HepG2 (cell line): Measurements from ENCODE around the gene CHKA. TPM values are rescaled to one million over a fixed set of nuclear protein-coding genes. Genes with fewer than 3 reads are reported as not detected.
A peak's percentile ranks its signal among the peaks of the same experiment; 100 is the strongest.

ENCODE experiments used
- ATAC-seq: fragments of 200-7000 bp; cut with Tn5 transposase; 3 replicates; pipeline ENCODE4 v1.9.1; 2020; ENCODE audit warnings: mild to moderate bottlenecking, moderate library complexity
- BruUV-seq: library from RNA; stranded (reverse); fragments of 400-500 nt; replicated peaks from 2 replicates; lab custom pipeline; 2021; lab: Mats Ljungman, UMichigan
- CTCF ChIA-PET: fragments of 300-600 bp; formaldehyde crosslinking; extraction: SDS; loops from one replicate; lab custom pipeline; 2021; ENCODE audit warnings: low total read pairs, inconsistent platforms, low intra/inter-chr PET ratio; lab: Yijun Ruan, JAX
- POLR2A ChIA-PET: fragments of 350-600 bp; sonication (Branson Sonifier 250); formaldehyde crosslinking; loops from one replicate; lab custom pipeline; 2020; ENCODE audit warnings: antibody characterized with exemption, inconsistent platforms; lab: Yijun Ruan, JAX
- DNase-seq: peaks from one replicate; pipeline ENCODE4 v3.0.0-alpha.2; 2015; ENCODE audit warnings: low spot score
- FAIRE-seq: peaks from 3 replicates; lab custom pipeline; 2011; peaks lifted over from hg19 to GRCh38; lab: Jason Lieb, UNC
- H2AFZ ChIP-seq: one replicate; pipeline ENCODE4 v1.6.1; 2011; ENCODE audit warnings: low read length, inconsistent platforms
- H3K27ac ChIP-seq: fragments of 300-600 bp; 3 replicates; pipeline ENCODE4 v1.8.0; 2011; ENCODE audit warnings: mixed run types, mild to moderate bottlenecking, mixed read lengths, low read length, inconsistent platforms; ENCODE audit not compliant: insufficient read depth; ENCODE audit errors: extremely low read length
- H3K27me3 ChIP-seq, 2 experiments: fragments of 200-600 bp in 1 of 2; 2 replicates in 1 of 2; 3 replicates in 1 of 2; pipeline versions ENCODE4 v1.6.0 to v1.8.0; 2011; ENCODE audit warnings: low read length in 2 of 2, mild to moderate bottlenecking in 2 of 2, moderate library complexity in 2 of 2, inconsistent platforms in 1 of 2; ENCODE audit not compliant: insufficient read depth in 2 of 2, control insufficient read depth in 1 of 2
- H3K36me3 ChIP-seq, 2 experiments: fragments of 200-600 bp in 1 of 2; replicated peaks in 1 of 2; 2 replicates in 1 of 2; 3 replicates in 1 of 2; pipeline versions ENCODE4 v1.5.1 to v1.8.0; 2011; ENCODE audit warnings: low read length in 2 of 2, inconsistent platforms in 1 of 2; ENCODE audit not compliant: insufficient read depth in 2 of 2, control insufficient read depth in 1 of 2
- H3K4me1 ChIP-seq: 2 replicates; pipeline ENCODE4 v1.5.1; 2012; ENCODE audit warnings: low read length, inconsistent platforms; ENCODE audit not compliant: insufficient read depth
- H3K4me2 ChIP-seq: 2 replicates; pipeline ENCODE4 v1.6.0; 2011; ENCODE audit warnings: low read depth, low read length, inconsistent platforms
- H3K4me3 ChIP-seq, 3 experiments: fragments of 200-600 bp in 1 of 3; sonication (generic), shearing (Covaris generic) in 1 of 3; replicated peaks in 1 of 3; 2 replicates each; pipeline ENCODE4 v1.5.1; 2011 to 2016; ENCODE audit warnings: low read length in 3 of 3, inconsistent platforms in 2 of 3, low read depth in 2 of 3, mild to moderate bottlenecking in 2 of 3, control low read depth in 1 of 3, mixed read lengths in 1 of 3; ENCODE audit not compliant: insufficient read depth in 1 of 3
- H3K79me2 ChIP-seq: one replicate; pipeline ENCODE4 v1.6.1; 2011; ENCODE audit warnings: low read length, inconsistent platforms; ENCODE audit not compliant: insufficient read depth
- H3K9ac ChIP-seq: 2 replicates; pipeline ENCODE4 v1.6.0; 2011; ENCODE audit warnings: mild to moderate bottlenecking, low read depth, low read length, inconsistent platforms; ENCODE audit not compliant: insufficient read depth
- H3K9me3 ChIP-seq: 2 replicates; pipeline ENCODE4 v1.5.1; 2012; ENCODE audit warnings: mild to moderate bottlenecking, low read length
- H4K20me1 ChIP-seq: 2 replicates; pipeline ENCODE4 v1.6.0; 2011; ENCODE audit warnings: inconsistent platforms, mild to moderate bottlenecking, low read length, moderate library complexity; ENCODE audit not compliant: insufficient read depth
- KDM5B ChIP-seq: sonication (generic); formaldehyde crosslinking; IDR thresholded peaks from 2 replicates; pipeline ENCODE4 v1.4.0; 2020; ENCODE audit warnings: missing genetic modification reagents, mild to moderate bottlenecking, borderline replicate concordance
- KLF6 ChIP-seq: IDR thresholded peaks from 2 replicates; pipeline ENCODE4 v1.8.0; 2016; ENCODE audit warnings: missing biosample characterization, missing genetic modification reagents
- RARA ChIP-seq: IDR thresholded peaks from 2 replicates; pipeline ENCODE4 v1.6.1; 2016; ENCODE audit warnings: missing genetic modification reagents, missing compliant biosample characterization
- SCMH1 ChIP-seq: sonication (generic); formaldehyde crosslinking; IDR thresholded peaks from 2 replicates; pipeline ENCODE4 v1.9.0; 2021; ENCODE audit warnings: missing genetic modification reagents, mild to moderate bottlenecking, borderline replicate concordance
- SP2 ChIP-seq: sonication (generic); formaldehyde crosslinking; IDR thresholded peaks from 2 replicates; pipeline ENCODE4 v1.5.1; 2020; ENCODE audit warnings: mild to moderate bottlenecking, missing genetic modification reagents
- TRIM24 ChIP-seq: sonication (generic); formaldehyde crosslinking; IDR thresholded peaks from 2 replicates; pipeline ENCODE4 v1.8.0; 2022; ENCODE audit warnings: mild to moderate bottlenecking, missing genetic modification reagents
- ZFP36L2 ChIP-seq: sonication (generic); formaldehyde crosslinking; IDR thresholded peaks from 2 replicates; pipeline ENCODE4 v1.4.0; 2020; ENCODE audit warnings: missing genetic modification reagents
- ZFP37 ChIP-seq: sonication (generic); formaldehyde crosslinking; IDR thresholded peaks from 2 replicates; pipeline ENCODE4 v1.4.0; 2020; ENCODE audit warnings: missing genetic modification reagents, borderline replicate concordance
- ZMYM2 ChIP-seq: sonication (generic); formaldehyde crosslinking; IDR thresholded peaks from 2 replicates; pipeline ENCODE4 v1.8.0; 2022; ENCODE audit warnings: mild to moderate bottlenecking, missing genetic modification reagents
- ZNF234 ChIP-seq: sonication (generic); formaldehyde crosslinking; conservative IDR thresholded peaks from 2 replicates; pipeline ENCODE4 v1.5.1; 2020; ENCODE audit warnings: mild to moderate bottlenecking, missing genetic modification reagents
- ZNF367 ChIP-seq: sonication (generic); formaldehyde crosslinking; IDR thresholded peaks from 2 replicates; pipeline ENCODE4 v1.4.0; 2020; ENCODE audit warnings: missing genetic modification reagents, borderline replicate concordance
- ZNF577 ChIP-seq: sonication (generic); formaldehyde crosslinking; IDR thresholded peaks from 2 replicates; pipeline ENCODE4 v1.4.0; 2020; ENCODE audit warnings: mild to moderate bottlenecking, low read depth, missing genetic modification reagents, borderline replicate concordance
- WGBS: methylation state at CpG from one replicate; pipeline ENCODE4 v1.1.6; 2017; ENCODE audit warnings: low lambda C conversion rate; 5-methylcytosine and 5-hydroxymethylcytosine counted together
- in situ Hi-C: cut with HindIII; loops from 2 replicates; pipeline ENCODE4 v1.10.0; 2017; ENCODE audit warnings: low pct_unique_long_range_greater_than_20kb; ENCODE audit not compliant: extremely low pct_ligation_motif_present
- intact Hi-C: fragments of 100-400 bp; cut with micrococcal nuclease; formaldehyde crosslinking; loops from one replicate; pipeline ENCODE4 v1.10.0; 2022; ENCODE audit not compliant: unreplicated experiment
- polyA plus RNA-seq, 8 experiments: library from polyadenylated mRNA; depleted of rRNA in 3 of 8; stranded (reverse) in 7 of 8; unstranded in 1 of 8; fragments of >200 nt; fragmentation: Illumina TruSeq in 4 of 8; extraction: Trizol in 4 of 8; gene quantifications; 2 replicates each; pipeline versions ENCODE4 v1.2.1 to v1.2.3, GENCODE V29; 2011 to 2016; ENCODE audit warnings: low read depth in 4 of 8, missing spikeins in 1 of 8, mixed read lengths in 1 of 8; ENCODE audit not compliant: insufficient read depth in 1 of 8
- total RNA-seq, 5 experiments: library from RNA; depleted of rRNA; stranded (reverse); fragments of >200 nt; fragmentation: Illumina TruSeq; extraction: Trizol; gene quantifications; 2 replicates each; pipeline ENCODE4 v1.2.3, GENCODE V29; 2016; ENCODE audit warnings: low read depth in 1 of 5
- TF ChIP-seq, protein P1 (sequence below): sonication (generic); formaldehyde crosslinking; IDR thresholded peaks from 2 replicates; pipeline ENCODE4 v1.8.1; 2023; ENCODE audit warnings: mild to moderate bottlenecking, inconsistent platforms, moderate library complexity, missing genetic modification reagents, borderline replicate concordance
- TF ChIP-seq, protein P2 (sequence below): sonication (generic); formaldehyde crosslinking; IDR thresholded peaks from 2 replicates; pipeline ENCODE4 v1.5.0; 2020; ENCODE audit warnings: mild to moderate bottlenecking, low read depth, missing genetic modification reagents, borderline replicate concordance
- TF ChIP-seq, protein P3 (sequence below): sonication (generic); formaldehyde crosslinking; IDR thresholded peaks from 2 replicates; pipeline ENCODE4 v1.4.0; 2020; ENCODE audit warnings: missing genetic modification reagents, mild to moderate bottlenecking, borderline replicate concordance
- TF ChIP-seq, protein P4 (sequence below): sonication (generic); formaldehyde crosslinking; IDR thresholded peaks from 2 replicates; pipeline ENCODE4 v1.8.0; 2022; ENCODE audit warnings: low read depth, missing genetic modification reagents

Gene CHKA
- total and polyA plus RNA-seq, 2 of the 13 experiments (the other 11 are each of a cell fraction or from before 2014, with no cell fraction given): 71.6 to 92.7 TPM

DNA sequence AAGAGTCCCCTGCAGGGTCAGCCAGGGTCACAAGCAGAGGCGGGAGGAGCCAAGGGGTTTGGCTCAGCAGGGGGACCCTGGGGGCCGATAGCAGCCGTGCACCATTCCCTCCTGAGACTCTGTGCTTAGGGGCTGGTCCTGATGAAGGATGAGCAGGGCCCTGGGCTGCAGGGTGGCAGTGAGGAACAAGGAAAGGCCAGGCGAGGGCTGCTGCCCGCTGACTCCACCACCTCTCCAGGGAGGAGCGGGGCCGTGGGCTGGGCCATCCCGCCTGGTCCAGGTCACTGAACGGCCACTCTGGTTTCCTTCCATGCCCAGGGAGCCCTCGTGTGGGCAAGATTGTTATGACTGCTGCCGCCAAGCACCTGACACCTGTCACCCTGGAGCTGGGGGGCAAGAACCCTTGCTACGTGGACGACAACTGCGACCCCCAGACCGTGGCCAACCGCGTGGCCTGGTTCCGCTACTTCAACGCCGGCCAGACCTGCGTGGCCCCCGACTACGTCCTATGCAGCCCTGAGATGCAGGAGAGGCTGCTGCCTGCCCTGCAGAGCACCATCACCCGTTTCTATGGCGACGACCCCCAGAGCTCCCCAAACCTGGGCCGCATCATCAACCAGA is 99.9 kb downstream of the CHKA start:
- H2AFZ ChIP-seq: no peak overlapping the region
- peak overlapping the region in 1 of 3 experiments; percentile 55; a peak in 2 of 6 replicates for H3K4me3 ChIP-seq
- H3K27ac ChIP-seq: no peak overlapping the region
- POLR2A ChIA-PET: interaction anchor here (1.0 to 2.2 kb wide), 4 partner anchors 8 to 31 kb away, joined by 3 to 6 read pairs (median 4); partner anchors contain the start of genes ALDH3B1 and TCIRG1
- H3K4me1 ChIP-seq: peaks cover 59% of the 10 kb centered on the region
- ATAC-seq (peak; percentile 45), FAIRE-seq (peak; percentile 65), DNase-seq (no peak)
- H3K9ac ChIP-seq: no peak overlapping the region
- in situ Hi-C loops: no loop called here
- H3K4me2 ChIP-seq: peak overlapping the region; percentile 63
- CTCF ChIA-PET: interaction anchor here (0.8 to 2.0 kb wide), 3 partner anchors 12 to 86 kb away, joined by 4 to 7 read pairs (median 5); partner anchors contain the start of gene ALDH3B1
- H3K79me2 ChIP-seq: no peaks in the 10 kb centered on the region
- H3K9me3 ChIP-seq: no peaks in the 10 kb centered on the region
- H4K20me1 ChIP-seq: no peaks in the 10 kb centered on the region
- no peaks in the 10 kb centered on the region for H3K27me3 ChIP-seq
- 77% methylated on average over 14 of the region's 27 CpGs for WGBS
- intact Hi-C loops: no loop called here
- peaks cover 0 to 3% of the 10 kb centered on the region in 2 experiments; a peak in 1 of 5 replicates for H3K36me3 ChIP-seq
- no TSS peak for BruUV-seq
- TF ChIP-seq ZNF577 (no peak), SCMH1 (CRISPR knock-in tag) (no peak), KLF6 (no peak), SP2 (CRISPR knock-in tag) (no peak), ZNF367 (CRISPR knock-in tag) (no peak), KDM5B (no peak), ZNF234 (no peak), ZFP36L2 (no peak), RARA (CRISPR knock-in tag) (peak; percentile 79), ZFP37 (CRISPR knock-in tag) (no peak), TRIM24 (CRISPR knock-in tag) (no peak), ZMYM2 (CRISPR knock-in tag) (no peak)
- TF ChIP-seq, protein P1, sequence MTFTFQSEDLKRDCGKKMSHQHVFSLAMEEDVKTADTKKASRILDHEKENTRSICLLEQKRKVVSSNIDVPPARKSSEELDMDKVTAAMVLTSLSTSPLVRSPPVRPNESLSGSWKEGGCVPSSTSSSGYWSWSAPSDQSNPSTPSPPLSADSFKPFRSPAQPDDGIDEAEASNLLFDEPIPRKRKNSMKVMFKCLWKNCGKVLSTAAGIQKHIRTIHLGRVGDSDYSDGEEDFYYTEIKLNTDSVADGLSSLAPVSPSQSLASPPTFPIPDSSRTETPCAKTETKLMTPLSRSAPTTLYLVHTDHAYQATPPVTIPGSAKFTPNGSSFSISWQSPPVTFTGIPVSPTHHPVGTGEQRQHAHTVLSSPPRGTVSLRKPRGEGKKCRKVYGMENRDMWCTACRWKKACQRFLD (CRISPR knock-in tag): no peak
- TF ChIP-seq, protein P2, sequence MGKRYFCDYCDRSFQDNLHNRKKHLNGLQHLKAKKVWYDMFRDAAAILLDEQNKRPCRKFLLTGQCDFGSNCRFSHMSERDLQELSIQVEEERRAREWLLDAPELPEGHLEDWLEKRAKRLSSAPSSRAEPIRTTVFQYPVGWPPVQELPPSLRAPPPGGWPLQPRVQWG (CRISPR knock-in tag): no peak
- TF ChIP-seq, protein P3, sequence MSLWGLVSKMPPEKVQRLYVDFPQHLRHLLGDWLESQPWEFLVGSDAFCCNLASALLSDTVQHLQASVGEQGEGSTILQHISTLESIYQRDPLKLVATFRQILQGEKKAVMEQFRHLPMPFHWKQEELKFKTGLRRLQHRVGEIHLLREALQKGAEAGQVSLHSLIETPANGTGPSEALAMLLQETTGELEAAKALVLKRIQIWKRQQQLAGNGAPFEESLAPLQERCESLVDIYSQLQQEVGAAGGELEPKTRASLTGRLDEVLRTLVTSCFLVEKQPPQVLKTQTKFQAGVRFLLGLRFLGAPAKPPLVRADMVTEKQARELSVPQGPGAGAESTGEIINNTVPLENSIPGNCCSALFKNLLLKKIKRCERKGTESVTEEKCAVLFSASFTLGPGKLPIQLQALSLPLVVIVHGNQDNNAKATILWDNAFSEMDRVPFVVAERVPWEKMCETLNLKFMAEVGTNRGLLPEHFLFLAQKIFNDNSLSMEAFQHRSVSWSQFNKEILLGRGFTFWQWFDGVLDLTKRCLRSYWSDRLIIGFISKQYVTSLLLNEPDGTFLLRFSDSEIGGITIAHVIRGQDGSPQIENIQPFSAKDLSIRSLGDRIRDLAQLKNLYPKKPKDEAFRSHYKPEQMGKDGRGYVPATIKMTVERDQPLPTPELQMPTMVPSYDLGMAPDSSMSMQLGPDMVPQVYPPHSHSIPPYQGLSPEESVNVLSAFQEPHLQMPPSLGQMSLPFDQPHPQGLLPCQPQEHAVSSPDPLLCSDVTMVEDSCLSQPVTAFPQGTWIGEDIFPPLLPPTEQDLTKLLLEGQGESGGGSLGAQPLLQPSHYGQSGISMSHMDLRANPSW (CRISPR knock-in tag): no peak
- TF ChIP-seq, protein P4, sequence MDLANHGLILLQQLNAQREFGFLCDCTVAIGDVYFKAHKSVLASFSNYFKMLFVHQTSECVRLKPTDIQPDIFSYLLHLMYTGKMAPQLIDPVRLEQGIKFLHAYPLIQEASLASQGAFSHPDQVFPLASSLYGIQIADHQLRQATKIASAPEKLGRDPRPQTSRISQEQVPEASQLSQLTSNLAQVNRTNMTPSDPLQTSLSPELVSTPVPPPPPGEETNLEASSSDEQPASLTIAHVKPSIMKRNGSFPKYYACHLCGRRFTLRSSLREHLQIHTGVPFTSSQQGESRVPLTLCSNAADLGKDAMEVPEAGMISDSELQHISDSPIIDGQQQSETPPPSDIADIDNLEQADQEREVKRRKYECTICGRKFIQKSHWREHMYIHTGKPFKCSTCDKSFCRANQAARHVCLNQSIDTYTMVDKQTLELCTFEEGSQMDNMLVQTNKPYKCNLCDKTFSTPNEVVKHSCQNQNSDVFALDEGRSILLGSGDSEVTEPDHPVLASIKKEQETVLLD: no peak
